Endothelial cell of umbilical vein (primary cell): ENCODE data around the gene S100A4. TPM values are rescaled to one million over a fixed set of nuclear protein-coding genes. Genes with fewer than 3 reads are reported as not detected.

Experiments used
- BruUV-seq: library from RNA; stranded (reverse); fragments of 400-500 nt; replicated peaks from 2 replicates; lab custom pipeline; 2021; lab: Mats Ljungman, UMichigan
- CTCF ChIA-PET: fragments of 300-600, 350-600 bp; sonication (Branson Sonifier 250); formaldehyde crosslinking; loops from one replicate; lab custom pipeline; 2021; ENCODE audit warnings: antibody characterized with exemption, inconsistent platforms; lab: Charles Lee
- POLR2A ChIA-PET: fragments of 300-600, 350-600 bp; sonication (Branson Sonifier 250); formaldehyde crosslinking; loops from one replicate; lab custom pipeline; 2021; ENCODE audit warnings: antibody characterized with exemption, inconsistent platforms; lab: Charles Lee
- DNase-seq: peaks from one replicate; pipeline ENCODE4 v3.0.0-alpha.2; 2011; ENCODE audit warnings: low read depth, low spot score
- FAIRE-seq: peaks from 2 replicates; lab custom pipeline; 2011; peaks lifted over from hg19 to GRCh38; lab: Jason Lieb, UNC
- H2AFZ ChIP-seq: 2 replicates; pipeline ENCODE4 v1.6.0; 2012; ENCODE audit warnings: low read depth, low read length, control low read depth, inconsistent platforms
- H3K27ac ChIP-seq: 2 replicates; pipeline ENCODE4 v1.5.1; 2011; ENCODE audit warnings: low read depth, mild to moderate bottlenecking, control low read depth, low read length, moderate library complexity; ENCODE audit not compliant: insufficient read depth
- H3K27me3 ChIP-seq, 2 experiments: 2 replicates each; pipeline versions ENCODE4 v1.6.0 to v1.6.1; 2011; ENCODE audit warnings: low read length in 2 of 2, mixed read lengths in 1 of 2; ENCODE audit not compliant: control insufficient read depth in 2 of 2, insufficient read depth in 2 of 2
- H3K36me3 ChIP-seq, 2 experiments: 2 replicates in 1 of 2; 3 replicates in 1 of 2; pipeline ENCODE4 v1.5.1; 2011; ENCODE audit warnings: low read length in 2 of 2, mild to moderate bottlenecking in 1 of 2, moderate library complexity in 1 of 2; ENCODE audit not compliant: control insufficient read depth in 2 of 2, insufficient read depth in 2 of 2; ENCODE audit errors: extremely low read depth in 1 of 2
- H3K4me1 ChIP-seq: 3 replicates; pipeline ENCODE4 v1.5.1; 2011; ENCODE audit warnings: mild to moderate bottlenecking, low read length; ENCODE audit not compliant: control insufficient read depth, insufficient read depth; ENCODE audit errors: extremely low read depth
- H3K4me2 ChIP-seq: 2 replicates; pipeline ENCODE4 v1.6.1; 2011; ENCODE audit warnings: low read length, control low read depth, mixed read lengths; ENCODE audit not compliant: insufficient read depth
- H3K4me3 ChIP-seq, 3 experiments: fragments of 200-600 bp in 1 of 3; sonication (generic), shearing (Covaris generic) in 1 of 3; replicated peaks in 1 of 3; 2 replicates each; pipeline ENCODE4 v1.5.1; 2011 to 2016; ENCODE audit warnings: control low read depth in 3 of 3, low read length in 3 of 3, mild to moderate bottlenecking in 2 of 3, inconsistent platforms in 1 of 3, low read depth in 1 of 3, moderate library complexity in 1 of 3; ENCODE audit not compliant: insufficient read depth in 1 of 3
- H3K79me2 ChIP-seq: 2 replicates; pipeline ENCODE4 v1.6.0; 2012; ENCODE audit warnings: low read length, inconsistent platforms; ENCODE audit not compliant: control insufficient read depth, insufficient read depth
- H3K9ac ChIP-seq: replicated peaks from 2 replicates; pipeline ENCODE3; 2011; ENCODE audit warnings: low read length, control low read depth; ENCODE audit not compliant: insufficient read depth; ENCODE audit errors: extremely low read depth
- H3K9me1 ChIP-seq: replicated peaks from 3 replicates; pipeline ENCODE4 v1.6.0; 2011; ENCODE audit warnings: mild to moderate bottlenecking, low read length; ENCODE audit not compliant: control insufficient read depth, insufficient read depth; ENCODE audit errors: extremely low read depth
- H3K9me3 ChIP-seq: replicated peaks from 2 replicates; pipeline ENCODE4 v1.5.1; 2012; ENCODE audit warnings: low read length, inconsistent platforms; ENCODE audit not compliant: control insufficient read depth, insufficient read depth
- H4K20me1 ChIP-seq: replicated peaks from 2 replicates; pipeline ENCODE3; 2011; ENCODE audit warnings: mild to moderate bottlenecking, low read length; ENCODE audit not compliant: control insufficient read depth, insufficient read depth; ENCODE audit errors: extremely low read depth
- EZH2 ChIP-seq: IDR thresholded peaks from 2 replicates; pipeline ENCODE4 v1.6.1; 2012; ENCODE audit warnings: borderline replicate concordance, low read depth, mild to moderate bottlenecking, moderate library complexity, low read length, inconsistent platforms; ENCODE audit not compliant: severe bottlenecking
- FOS ChIP-seq: IDR thresholded peaks from 2 replicates; pipeline ENCODE4 v1.6.1; 2011; ENCODE audit warnings: mild to moderate bottlenecking, low read length, moderate library complexity, borderline replicate concordance; ENCODE audit not compliant: insufficient read depth
- GATA2 ChIP-seq: IDR thresholded peaks from 2 replicates; pipeline ENCODE4 v1.7.0; 2011; ENCODE audit warnings: low read depth, mild to moderate bottlenecking, moderate library complexity, mixed read lengths, low read length; ENCODE audit not compliant: insufficient read length, insufficient read depth
- JUN ChIP-seq: IDR thresholded peaks from 2 replicates; pipeline ENCODE4 v1.6.1; 2011; ENCODE audit warnings: borderline replicate concordance, low read depth; ENCODE audit not compliant: insufficient read length, insufficient read depth
- MYC ChIP-seq: IDR thresholded peaks from one replicate; pipeline ENCODE4 v1.6.1; 2011; ENCODE audit warnings: mild to moderate bottlenecking, low read depth, low read length
- POLR2A ChIP-seq: IDR thresholded peaks from 2 replicates; pipeline ENCODE4 v1.6.1; 2012; ENCODE audit warnings: low read depth, mild to moderate bottlenecking, control low read depth, low read length
- POLR2AphosphoS5 ChIP-seq: IDR thresholded peaks from 2 replicates; pipeline ENCODE4 v1.6.1; 2012; ENCODE audit warnings: low read depth, mild to moderate bottlenecking, control low read depth, low read length, moderate library complexity; ENCODE audit not compliant: insufficient read depth
- dilution Hi-C: fragments of 300-500 bp; cut with MboI; formaldehyde crosslinking; loops from one replicate; pipeline ENCODE4 v1.15.0; 2019; ENCODE audit warnings: low sequenced_read_pairs; ENCODE audit not compliant: extremely low pct_ligation_motif_present
- intact Hi-C: fragments of 100-400 bp; cut with micrococcal nuclease; formaldehyde crosslinking; loops from one replicate; pipeline ENCODE4 v1.10.0; 2022
- polyA plus RNA-seq, 4 experiments: library from polyadenylated mRNA; depleted of rRNA in 3 of 4; stranded (reverse) in 3 of 4; unstranded in 1 of 4; fragments of >200 nt; gene quantifications; 2 replicates each; pipeline versions ENCODE4 v1.2.1 to v1.2.3, GENCODE V29; 2011 to 2012; ENCODE audit warnings: missing spikeins in 1 of 4
- total RNA-seq: library from RNA; stranded (reverse); gene quantifications from 2 replicates; pipeline ENCODE4 v1.2.3, GENCODE V29; 2021
- TF ChIP-seq, protein P1 (sequence below): IDR thresholded peaks from 2 replicates; pipeline ENCODE4 v1.6.1; 2011; ENCODE audit not compliant: insufficient read depth, insufficient read length
- TF ChIP-seq, protein P2 (sequence below), 2 donors: IDR thresholded peaks; 1 replicate in 1 of 2; 2 replicates in 1 of 2; pipeline ENCODE4 v1.5.1; 2011; ENCODE audit warnings: low read length in 2 of 2, mild to moderate bottlenecking in 2 of 2, moderate library complexity in 2 of 2, control low read depth in 1 of 2, inconsistent platforms in 1 of 2, low read depth in 1 of 2; ENCODE audit not compliant: insufficient read depth in 1 of 2; ENCODE audit errors: extremely low read depth in 1 of 2

Gene S100A4
- total and polyA plus RNA-seq, 2 donors (not counting 3 experiments of a cell fraction or from before 2014, with no cell fraction given), result 1.1 TPM; not detected in 1

GRCh38 chr1:153567621-153568366 lies 22.2 kb upstream of the S100A4 start:
- TF ChIP-seq FOS (no peak), GATA2 (no peak), JUN (no peak), MYC (no peak), POLR2A (no peak), EZH2 (no peak), POLR2AphosphoS5 (no peak)
- TF ChIP-seq, protein P1, sequence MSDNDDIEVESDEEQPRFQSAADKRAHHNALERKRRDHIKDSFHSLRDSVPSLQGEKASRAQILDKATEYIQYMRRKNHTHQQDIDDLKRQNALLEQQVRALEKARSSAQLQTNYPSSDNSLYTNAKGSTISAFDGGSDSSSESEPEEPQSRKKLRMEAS, result no peak
- TF ChIP-seq, protein P2, sequence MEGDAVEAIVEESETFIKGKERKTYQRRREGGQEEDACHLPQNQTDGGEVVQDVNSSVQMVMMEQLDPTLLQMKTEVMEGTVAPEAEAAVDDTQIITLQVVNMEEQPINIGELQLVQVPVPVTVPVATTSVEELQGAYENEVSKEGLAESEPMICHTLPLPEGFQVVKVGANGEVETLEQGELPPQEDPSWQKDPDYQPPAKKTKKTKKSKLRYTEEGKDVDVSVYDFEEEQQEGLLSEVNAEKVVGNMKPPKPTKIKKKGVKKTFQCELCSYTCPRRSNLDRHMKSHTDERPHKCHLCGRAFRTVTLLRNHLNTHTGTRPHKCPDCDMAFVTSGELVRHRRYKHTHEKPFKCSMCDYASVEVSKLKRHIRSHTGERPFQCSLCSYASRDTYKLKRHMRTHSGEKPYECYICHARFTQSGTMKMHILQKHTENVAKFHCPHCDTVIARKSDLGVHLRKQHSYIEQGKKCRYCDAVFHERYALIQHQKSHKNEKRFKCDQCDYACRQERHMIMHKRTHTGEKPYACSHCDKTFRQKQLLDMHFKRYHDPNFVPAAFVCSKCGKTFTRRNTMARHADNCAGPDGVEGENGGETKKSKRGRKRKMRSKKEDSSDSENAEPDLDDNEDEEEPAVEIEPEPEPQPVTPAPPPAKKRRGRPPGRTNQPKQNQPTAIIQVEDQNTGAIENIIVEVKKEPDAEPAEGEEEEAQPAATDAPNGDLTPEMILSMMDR (IDR thresholded peaks at IDR 0.05; ENCODE audit: extremely low read depth in 1 of 2, insufficient read depth in 1 of 2, low read depth in 1 of 2, low read length in 2 of 2), result no peak
- H3K4me3 ChIP-seq, result no peak overlapping the region
- BruUV-seq, result TSS peak; percentile 61
- no peaks in the 10 kb centered on the region for H3K27me3 ChIP-seq
- H3K9me3 ChIP-seq, result no peaks in the 10 kb centered on the region
- peak overlapping the region; percentile 5 for H2AFZ ChIP-seq
- peak overlapping the region; percentile 99 for H3K27ac ChIP-seq
- peak; percentile 39 for DNase-seq
- ChIA-PET CTCF (interaction anchor here (0.6 to 6.3 kb wide), 21 partner anchors 9 to 215 kb away, joined by 3 to 216 read pairs (median 5); partner anchors contain the start of genes CHTOP, S100A13, S100A14 and S100A4), POLR2A (interaction anchor here (1.2 to 1.5 kb wide), 5 partner anchors 32 to 66 kb away, joined by 4 to 14 read pairs (median 5); partner anchors contain the start of genes CHTOP, S100A13 and S100A6)
- H3K4me1 ChIP-seq, result peaks cover 34% of the 10 kb centered on the region
- H3K9me1 ChIP-seq, result no peaks in the 10 kb centered on the region
- intact Hi-C loops (loop anchor here (1.0 to 2.0 kb wide), 7 partner anchors 34 to 215 kb away; partner anchors contain the start of genes S100A13 and SNAPIN), dilution Hi-C loops (no loop called here)
- no peak for FAIRE-seq
- H4K20me1 ChIP-seq, result no peaks in the 10 kb centered on the region
- H3K9ac ChIP-seq, result peak overlapping the region; percentile 50
- no peaks in the 10 kb centered on the region for H3K79me2 ChIP-seq
- H3K4me2 ChIP-seq, result peak overlapping the region; percentile 4
- H3K36me3 ChIP-seq, result no peaks in the 10 kb centered on the region
